GM19351 (cell line): ENCODE data around the gene SPECC1.
"Not testable (repeated sequence)": the region's sequence is repeated elsewhere in the genome, so short reads cannot be mapped to it uniquely, and the experiment has no call there.

Source experiments
- ATAC-seq: cut with Tn5 transposase; IDR thresholded peaks from one replicate; pipeline ENCODE4 v1.9.1; 2021; ENCODE audit warnings: mild to moderate bottlenecking, moderate library complexity; ENCODE audit not compliant: unreplicated experiment

SPECC1 gene

DNA sequence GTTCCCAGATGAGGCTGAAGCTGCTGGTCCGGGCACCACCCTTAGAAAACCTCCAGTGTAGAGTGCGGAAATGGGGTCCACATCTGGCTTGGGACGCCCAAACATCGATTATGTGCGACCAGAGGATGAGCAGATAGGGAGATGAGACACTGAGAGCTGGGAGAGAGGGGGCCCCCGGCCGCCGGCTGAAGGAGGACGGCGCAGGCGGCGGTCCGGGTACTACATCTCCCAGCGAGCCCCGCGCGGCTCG lies 182 bp upstream of the SPECC1 start:
- no peak for ATAC-seq

DNA sequence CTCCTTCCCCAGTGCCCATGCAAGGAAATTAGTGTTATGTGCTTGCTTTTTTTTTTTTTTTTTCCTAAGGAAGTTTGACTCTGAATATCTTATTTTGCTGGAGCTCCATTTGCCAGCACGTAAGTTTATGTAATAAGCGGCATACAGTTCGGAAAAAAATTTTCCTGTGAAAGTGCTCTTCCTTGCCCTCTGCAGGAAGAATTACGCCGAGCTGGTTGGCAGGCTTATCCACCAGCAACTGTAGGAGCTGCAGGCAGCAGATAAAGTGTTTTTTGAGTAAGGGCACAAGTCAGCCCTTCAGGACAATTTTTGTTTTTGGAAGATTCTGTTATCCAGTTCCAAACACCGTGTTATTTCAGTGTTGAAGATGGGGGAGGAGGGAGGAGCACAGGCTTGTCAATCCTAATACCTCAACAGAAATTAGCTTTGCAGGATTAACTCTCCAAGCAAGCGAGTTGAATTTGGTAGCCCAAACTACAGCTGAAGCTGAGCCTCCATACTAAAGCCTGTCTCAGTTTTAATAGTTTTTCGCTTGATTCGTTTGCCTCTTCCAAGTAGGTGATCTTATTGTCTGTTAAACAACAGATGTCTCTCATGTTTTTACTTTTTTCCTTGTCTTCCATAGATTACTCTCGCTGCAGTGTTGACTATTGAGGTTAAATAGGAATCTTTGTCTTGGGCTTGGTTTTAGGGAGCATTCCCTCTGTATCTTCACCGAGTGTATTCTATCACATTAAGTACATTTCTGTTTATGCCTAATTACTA lies 1.1 kb downstream of the SPECC1 start:
- no peak for ATAC-seq

DNA sequence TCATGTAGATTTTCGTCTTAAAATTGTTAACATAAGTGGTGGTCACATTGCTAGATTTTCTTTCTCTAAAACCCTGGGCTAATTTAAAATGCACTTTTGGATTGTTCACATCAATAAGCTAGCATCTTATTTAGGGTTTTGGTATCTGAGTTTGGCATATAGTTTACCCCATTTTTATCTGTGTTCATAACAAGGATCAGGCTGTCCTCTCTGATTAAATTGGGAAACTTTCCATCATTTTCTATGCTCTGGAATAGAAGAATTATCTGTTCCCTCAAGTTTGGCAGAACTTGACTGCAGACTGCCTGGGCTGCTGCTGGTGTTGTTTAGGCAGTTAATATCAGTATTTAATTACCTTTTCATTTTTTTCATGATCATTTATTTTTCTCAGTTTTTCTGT lies 1.8 kb downstream of the SPECC1 start:
- no peak for ATAC-seq

DNA sequence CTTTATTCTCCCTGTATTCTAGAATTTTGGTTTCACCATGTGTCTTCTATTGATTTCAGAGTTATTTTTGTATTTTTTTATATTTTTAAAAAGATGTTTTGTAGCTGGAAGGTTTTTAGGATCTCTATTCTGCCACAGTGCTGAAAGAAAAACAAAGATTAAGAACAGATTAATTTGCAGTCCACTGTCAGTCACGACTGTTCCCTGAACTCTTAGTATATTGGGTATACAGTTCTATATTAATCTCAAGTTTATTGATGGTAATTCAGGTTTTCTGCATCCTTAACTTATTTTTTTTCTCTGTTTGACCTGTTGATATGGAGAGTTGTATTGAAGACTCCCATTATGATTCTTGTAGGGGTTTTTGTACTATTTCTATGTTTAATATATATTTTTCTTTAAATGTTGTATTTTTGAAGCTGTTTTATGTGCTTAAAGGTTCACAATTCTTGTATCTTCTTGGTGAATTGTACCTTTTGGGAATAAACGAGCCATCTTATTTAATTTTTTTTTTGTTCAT lies 2.9 kb downstream of the SPECC1 start:
- ATAC-seq, result no peak

DNA sequence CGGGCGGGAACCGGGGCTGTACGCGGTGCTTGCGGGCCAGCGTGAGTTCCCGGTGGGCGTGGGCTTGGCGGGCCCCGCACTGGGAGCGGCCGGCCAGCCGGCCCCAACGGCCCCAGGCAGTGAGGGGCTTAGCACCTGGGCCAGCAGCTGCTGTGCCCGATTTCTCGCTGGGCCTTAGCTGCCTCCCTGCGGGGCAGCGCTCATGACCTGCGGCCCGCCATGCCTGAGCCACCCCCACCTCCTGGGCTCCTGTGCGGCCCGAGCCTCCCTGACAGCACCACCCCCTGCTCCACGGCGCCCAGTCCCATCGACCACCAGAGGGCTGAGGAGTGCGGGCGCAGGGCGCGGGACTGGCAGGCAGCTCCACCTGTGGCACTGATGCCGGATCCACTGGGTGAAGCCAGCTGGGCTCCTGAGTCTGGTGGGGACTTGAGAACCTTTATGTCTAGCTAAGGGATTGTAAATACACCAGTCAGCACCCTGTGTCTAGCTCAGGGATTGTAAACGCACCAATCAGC lies 7.4 kb downstream of the SPECC1 start:
- not testable (repeated sequence) for ATAC-seq

DNA sequence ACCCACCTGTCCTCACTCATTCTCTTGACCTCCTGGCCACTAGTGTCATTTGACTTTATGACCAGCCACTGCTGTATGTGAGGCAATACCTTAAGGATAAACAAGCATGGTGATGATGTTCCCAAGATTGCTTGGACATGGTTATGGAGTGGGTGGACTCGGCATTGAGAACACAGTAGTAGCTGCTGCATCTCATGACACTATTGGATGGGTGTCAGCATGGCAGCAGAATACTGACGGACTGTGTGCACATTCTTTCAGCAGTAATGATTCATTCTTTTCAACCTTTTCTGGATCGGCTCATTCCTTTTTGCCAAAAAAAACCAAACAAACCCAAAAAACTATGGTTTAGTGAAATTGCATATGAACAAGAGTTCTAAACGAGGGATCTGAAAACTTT lies 13.5 kb downstream of the SPECC1 start:
- ATAC-seq, result no peak

DNA sequence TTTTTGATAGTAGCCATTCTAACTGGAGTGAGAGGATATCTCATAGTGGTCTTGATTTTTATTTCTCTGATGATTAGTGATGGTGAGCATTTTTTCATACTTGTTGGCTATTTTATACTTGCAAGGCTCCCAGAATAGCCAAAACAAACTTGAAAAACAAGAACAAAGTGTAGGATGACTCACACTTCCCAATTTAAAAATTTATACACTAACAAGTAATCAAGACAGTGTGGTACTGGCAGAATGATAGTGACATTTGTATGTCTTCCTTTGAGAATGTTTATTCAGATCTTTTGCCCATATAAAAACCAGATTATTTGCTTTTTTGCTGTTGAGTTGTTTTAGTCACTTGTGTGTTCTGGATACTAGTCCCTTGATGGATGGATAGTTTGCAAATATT lies 17.8 kb downstream of the SPECC1 start:
- ATAC-seq, result no peak

DNA sequence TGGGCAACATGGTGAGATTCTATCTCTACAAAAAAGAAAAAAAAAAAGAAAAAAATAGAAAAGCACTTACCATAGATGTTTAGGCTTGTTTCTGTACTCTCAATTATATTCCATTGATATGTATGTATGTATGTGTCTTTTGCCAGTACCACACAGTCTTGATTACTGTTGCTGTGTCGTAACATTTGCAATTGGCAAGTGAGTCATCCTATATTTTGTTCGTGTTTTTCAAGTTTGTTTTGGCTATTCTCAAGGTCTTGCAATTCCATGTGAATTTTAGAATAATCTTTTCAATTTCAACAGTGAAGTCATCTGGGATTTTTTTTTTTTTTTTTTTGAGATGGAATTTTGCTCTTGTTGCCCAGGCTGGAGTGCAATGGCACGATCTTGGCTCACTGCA lies 19.3 kb downstream of the SPECC1 start:
- ATAC-seq, result no peak

DNA sequence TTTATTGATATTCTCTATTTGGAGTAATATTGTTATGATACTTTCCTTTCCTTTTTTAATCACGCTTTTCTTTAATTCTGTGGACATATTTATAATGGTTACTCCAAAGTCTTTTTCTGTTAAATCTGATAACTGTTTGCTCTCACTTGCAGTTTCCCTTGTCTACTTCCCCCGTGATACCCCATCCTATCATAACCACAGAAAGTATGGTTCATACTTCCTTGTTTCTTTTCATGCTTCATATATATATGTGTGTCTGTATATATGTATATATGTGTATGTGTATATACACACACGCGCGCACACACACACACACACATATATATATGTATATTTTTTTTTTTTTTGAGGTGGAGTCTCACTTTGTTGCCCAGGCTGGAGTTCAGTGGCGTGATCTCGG lies 23.5 kb downstream of the SPECC1 start:
- no peak for ATAC-seq

DNA sequence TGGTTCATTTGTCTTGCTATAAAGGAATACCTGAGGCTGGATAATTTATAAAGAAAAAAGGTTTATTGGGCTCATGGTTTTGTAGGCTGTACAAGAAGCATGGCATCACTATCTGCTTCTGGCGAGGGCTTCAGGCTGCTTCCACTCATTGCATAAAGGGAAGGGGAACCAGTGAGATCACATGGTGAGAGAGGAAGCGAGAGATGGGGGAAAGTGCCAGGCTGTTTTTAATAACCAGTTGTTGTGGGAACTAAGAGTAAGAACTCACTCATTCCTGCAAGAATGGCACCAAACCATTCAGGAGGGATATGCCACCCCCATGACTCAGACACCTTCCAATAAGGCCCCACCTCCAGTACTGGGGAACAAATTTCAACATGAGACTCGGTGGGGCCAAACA lies 24.3 kb downstream of the SPECC1 start:
- ATAC-seq, result no peak

DNA sequence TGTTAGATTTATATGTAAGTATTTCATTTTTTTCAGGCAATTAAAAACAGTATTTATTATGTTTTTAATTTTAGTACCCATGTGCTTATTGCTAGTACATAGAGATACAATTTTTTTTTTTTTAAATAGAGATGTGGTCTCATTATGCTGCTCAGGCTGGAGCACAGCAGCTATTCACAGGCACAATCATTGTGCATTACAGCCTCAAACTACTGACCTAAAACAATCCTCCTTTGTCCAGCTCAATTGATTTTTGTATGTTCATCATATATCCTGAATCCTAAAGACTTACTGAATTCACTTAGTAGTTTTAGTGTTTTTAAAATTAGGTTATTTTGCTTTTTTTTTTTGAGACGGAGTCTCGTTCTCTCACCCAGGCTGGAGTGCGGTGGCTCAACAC lies 26.3 kb downstream of the SPECC1 start:
- no peak for ATAC-seq

DNA sequence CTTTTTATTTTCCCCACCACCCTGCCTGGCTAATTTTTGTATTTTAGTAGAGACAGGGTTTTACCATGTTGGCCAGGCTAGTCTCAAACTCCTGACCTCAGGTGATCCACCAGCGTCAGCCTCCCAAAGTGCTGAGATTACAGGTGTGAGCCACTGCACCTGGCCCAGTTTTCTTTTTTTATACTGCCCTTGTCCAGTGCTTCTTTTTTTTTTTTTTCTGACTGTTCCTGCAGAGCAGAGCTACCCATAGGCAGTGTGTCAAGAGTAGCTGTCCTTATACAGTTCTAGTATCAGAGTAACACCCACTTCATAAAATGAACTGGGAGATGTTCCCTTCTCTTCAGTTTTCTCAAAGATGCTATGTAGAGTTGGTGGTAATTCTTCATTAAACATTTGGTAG lies 28.1 kb downstream of the SPECC1 start:
- not testable (repeated sequence) for ATAC-seq

DNA sequence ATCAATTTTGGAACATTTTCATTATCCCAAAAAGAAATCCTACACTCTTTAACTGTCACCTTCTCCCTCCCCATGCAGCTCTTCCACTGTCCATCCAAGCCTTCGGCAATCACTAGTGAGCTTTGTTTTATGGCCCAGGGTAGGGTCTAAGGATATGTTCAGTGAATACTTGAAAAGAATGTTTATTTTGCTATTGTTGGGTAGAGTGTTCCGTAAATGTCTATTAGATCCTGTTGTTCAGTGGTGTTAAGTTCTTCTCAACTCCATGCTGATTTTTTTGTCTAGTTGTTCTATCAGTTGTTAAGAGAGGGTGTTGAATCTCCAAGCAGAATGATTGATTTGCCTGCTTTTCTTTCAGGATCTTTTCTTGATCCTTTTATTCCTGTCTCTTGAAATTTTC lies 29.9 kb downstream of the SPECC1 start:
- no peak for ATAC-seq

DNA sequence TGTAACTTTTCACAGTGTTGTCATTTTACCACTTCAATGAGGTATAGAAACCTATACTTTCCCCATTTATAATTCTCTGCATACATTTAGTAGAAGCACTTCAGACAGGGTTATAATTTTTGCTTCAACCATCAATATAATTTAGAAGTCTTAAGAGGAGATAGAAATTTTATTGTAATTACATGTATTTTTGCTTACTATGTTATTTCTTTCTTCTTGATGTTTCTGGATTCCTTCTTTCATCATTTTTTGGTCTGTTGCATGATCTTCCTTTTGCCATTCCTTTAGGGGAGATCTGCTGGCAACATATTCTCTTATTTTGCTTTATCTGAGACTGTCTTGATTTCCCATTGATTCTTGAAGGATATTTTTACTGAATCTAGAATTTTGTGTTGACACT lies 31.1 kb downstream of the SPECC1 start:
- ATAC-seq, result no peak

DNA sequence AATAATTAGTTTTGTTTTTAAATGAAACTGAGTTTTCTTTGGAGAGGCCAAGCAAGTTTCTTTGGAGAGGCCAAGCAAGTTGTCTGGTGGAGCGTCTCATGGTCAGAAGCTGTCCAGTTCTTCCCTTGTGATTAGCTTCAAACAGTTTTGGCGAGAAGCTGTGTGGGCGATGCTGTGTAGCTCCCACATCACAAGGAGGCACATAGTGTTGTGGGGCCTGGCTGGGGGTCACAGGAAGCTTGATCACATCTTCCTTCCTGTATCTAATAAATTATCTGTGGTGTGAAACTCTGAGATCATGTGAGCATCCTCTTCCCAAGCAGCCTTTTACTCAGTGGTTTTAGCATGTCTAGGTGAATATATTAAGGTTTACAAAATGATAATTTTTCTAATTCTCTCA lies 33.9 kb downstream of the SPECC1 start:
- no peak for ATAC-seq

DNA sequence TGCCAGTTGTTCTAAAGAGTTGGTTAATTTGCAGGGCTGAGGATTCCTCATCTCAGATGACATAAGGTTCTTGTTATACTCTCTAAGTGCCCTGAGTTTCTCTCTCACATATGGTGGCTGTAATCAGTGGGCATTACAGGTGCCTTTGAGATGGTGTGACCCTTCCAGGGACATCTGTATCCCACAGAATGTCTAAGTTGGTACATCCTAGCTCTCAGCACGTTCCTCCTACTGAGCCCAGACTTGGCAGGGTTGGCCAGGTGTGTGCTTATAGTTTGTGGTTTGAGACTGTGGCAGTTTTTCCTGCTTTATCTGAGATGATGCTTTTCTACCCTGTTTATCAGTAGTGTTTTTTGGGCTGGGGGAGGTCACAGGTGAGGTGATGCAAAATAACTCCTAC lies 36.3 kb downstream of the SPECC1 start:
- no peak for ATAC-seq

DNA sequence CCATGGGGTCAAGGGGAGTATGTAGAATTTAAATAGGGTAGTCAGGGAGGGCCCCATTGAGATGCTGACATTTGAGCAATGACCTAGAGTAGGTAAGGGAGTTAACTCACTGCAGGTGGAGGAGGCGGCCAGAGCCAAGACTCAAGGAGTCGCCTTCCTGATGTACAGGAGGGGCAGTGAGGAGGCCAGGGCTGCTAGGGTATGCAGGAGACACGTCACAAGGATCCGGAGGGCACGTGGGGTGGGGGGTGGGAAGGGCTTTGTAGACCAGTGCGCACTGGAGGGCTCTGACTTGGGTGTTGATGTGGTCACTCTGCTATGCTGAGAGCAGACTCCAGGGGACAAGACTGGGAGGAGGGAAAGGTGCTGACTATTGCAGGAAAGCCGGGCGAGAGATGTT lies 37.5 kb downstream of the SPECC1 start:
- no peak for ATAC-seq

DNA sequence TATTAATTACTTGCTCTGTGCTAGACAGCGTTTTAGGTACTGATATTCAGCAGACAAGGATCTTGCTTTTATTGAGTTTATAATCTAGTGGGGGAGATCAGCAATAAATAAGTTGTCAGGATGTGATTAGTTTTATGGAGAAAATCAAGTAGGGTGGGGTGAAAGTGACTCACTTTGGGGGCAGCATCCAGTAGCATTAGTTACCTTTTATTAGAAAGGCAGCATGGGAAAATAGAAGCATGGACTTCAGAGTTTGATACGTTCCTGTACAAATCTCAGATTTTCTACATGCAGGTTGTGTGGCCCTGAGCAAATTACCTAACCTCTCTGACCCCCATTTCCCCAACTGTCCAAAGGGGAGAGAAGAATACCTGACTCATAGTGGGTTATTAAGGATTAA lies 42.5 kb downstream of the SPECC1 start:
- ATAC-seq, result no peak

DNA sequence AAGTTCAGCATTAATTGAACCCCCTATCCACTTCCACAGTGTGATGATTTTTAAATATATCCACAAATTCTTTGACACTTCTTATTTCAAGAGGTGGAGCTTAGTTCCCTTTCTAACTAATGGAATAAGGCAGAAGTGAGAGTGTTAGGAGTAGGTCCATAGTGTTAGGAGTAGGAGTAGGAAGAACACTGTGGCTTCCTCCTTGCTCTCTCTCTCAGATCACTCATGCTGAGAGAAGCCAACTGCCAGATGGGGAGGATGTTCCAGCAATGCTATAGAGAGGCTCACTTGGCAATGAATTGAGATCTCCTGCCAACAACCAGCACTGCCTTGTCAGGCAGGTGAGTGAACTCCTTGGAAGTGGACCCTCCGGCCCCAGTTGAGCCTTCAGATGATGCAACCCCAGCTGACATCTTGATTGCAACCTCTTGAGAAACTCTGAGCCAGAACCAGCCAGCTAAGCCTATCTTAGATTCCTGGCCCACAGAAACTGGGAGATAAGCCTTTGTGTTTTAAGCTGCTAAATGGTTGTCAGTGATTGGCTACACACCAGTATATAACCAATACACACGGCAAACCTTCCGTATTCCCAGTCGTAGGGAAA lies 44.3 kb downstream of the SPECC1 start:
- no peak for ATAC-seq

DNA sequence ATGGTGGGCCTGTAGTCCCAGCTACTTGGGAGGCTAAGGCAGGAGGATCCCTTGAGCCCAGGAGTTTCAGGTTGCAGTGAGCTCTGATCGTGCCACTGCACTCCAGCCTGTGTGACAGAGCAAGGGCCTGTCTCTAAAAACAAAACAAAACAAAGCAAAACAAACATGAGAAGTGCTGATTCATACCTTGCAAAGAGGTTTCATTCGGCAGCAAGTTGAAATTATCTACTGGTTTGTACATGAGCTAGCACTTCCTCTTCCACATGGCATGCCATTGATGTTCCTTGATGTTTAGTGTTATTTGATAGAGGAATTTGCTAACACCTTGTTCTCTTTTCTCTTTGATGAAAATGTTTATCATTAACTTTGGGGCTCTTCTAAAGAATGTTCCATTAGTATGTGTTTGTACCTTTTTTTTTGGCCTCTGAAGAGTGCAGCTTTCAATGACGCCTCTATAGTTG lies 50.6 kb downstream of the SPECC1 start:
- ATAC-seq, result peak; percentile 59

DNA sequence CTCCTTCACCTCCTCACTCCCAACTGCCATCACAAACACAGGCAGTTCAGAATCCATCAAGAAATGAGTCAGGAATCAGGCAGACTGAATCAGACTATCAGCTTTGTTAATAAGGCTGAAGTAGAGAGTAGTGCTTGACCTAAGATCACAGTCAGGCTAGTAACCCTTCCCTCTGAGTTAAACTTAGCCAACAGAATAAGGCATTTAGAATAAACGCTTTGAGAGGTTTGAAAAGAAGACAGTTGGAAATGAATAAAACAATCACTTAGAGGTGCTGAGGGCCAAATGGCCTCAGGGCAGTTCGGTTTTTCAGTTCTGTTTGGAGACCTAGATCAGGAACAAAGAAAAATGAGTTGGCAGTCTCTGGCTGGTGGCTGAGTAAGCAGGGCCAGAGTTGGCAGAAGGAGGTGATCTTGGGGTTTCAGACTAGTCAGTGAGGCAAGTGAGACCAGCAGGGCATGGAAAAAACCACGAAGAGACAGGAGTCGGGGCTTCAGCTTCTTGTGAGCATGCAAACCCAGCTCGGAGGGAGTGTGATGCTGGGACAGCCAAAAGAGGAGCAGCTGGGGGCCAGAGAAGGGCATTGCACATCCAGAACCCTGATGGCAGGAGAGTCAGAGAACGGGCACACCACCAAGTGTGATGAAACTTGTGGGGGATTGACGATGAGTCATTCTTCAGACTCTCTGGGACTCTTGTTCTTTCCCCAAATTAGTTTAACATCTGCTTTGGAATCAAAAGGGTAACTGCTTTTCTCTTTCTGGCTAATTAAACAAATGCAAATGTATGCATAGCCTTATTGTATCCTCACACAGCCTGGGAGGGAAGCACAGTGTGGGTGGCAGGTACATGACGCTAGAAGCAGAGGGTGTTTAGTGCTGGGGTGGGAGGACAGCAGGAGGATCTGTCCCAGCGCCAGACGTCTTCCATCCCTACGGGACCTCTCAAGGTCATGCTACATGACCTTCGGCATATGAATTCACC lies 54.8 kb downstream of the SPECC1 start:
- peak; percentile 42 for ATAC-seq
